PC-3 (cell line): ENCODE measurements around the gene TMEM156.

ENCODE experiments used
- EZH2 ChIP-seq: fragments of 300-600 bp; sonication (generic); IDR thresholded peaks from one replicate; pipeline ENCODE4 v1.6.1; 2017; ENCODE audit warnings: antibody characterized with exemption, mild to moderate bottlenecking, low read length; ENCODE audit not compliant: unreplicated experiment
- TF ChIP-seq, protein P1 (sequence below): fragments of 300-600 bp; sonication (generic); conservative IDR thresholded peaks from 2 replicates; pipeline ENCODE4 v1.5.1; 2017; ENCODE audit warnings: antibody characterized with exemption, low read depth, mild to moderate bottlenecking, low read length

GRCh38 chr4:39043058-39043860 is 11.1 kb upstream of the TMEM156 start:
- TF ChIP-seq, protein P1, sequence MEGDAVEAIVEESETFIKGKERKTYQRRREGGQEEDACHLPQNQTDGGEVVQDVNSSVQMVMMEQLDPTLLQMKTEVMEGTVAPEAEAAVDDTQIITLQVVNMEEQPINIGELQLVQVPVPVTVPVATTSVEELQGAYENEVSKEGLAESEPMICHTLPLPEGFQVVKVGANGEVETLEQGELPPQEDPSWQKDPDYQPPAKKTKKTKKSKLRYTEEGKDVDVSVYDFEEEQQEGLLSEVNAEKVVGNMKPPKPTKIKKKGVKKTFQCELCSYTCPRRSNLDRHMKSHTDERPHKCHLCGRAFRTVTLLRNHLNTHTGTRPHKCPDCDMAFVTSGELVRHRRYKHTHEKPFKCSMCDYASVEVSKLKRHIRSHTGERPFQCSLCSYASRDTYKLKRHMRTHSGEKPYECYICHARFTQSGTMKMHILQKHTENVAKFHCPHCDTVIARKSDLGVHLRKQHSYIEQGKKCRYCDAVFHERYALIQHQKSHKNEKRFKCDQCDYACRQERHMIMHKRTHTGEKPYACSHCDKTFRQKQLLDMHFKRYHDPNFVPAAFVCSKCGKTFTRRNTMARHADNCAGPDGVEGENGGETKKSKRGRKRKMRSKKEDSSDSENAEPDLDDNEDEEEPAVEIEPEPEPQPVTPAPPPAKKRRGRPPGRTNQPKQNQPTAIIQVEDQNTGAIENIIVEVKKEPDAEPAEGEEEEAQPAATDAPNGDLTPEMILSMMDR: no peak
- no peak for TF ChIP-seq EZH2
